HG02610 (cell line): ENCODE data around the gene SRSF3.
A peak's percentile ranks its signal among the peaks of the same experiment; 100 is the strongest.
"Not testable (repeated sequence)": the region's sequence is repeated elsewhere in the genome, so short reads cannot be mapped to it uniquely, and the experiment has no call there.

Experiments
- ATAC-seq: cut with Tn5 transposase; IDR thresholded peaks from one replicate; pipeline ENCODE4 v1.9.1; 2021; ENCODE audit warnings: mild to moderate bottlenecking, moderate library complexity; ENCODE audit not compliant: unreplicated experiment

Gene SRSF3

DNA sequence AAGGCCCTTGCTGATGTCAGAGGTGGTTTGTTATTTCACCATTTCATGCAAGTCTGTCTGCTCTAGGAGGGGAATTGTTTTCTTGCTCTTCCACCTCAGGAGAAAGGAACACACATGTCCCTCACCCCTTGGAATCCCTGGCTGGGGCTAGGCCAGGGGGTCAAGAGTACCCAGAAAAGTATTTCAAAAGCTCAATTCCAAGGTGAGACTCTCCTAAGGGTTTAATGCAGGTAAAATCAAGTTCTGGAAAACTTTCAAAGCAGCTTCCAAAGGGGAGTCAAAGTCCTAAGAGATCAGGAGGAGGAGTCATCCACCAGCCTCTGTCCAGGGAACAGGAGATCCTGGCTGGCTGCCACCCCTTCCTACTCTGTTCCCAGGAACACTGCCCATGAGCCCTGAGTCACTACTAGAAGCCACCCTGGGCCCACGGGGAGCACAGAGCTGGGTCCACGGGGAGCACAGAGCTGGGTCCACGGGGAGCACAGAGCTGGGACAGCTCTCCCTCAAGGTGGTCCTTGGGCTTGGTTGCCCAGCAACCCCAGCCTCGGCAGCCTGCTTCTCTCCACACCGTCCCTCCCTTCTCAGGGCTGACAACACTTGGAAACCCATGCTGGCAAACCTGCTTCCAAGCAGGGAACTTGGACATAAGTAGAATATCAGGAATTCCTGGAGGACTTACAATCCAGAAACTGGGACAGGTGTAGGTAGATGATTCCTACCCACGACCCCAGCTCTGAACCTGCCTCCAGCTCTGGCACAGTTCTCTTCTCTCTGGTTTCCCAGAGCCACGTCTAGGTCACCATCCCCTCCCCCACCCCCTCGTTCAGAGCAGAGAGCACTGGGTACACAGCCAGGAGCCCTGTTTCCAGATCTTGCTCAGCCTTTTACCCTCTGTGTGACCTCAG lies 49.0 kb downstream of the SRSF3 start:
- ATAC-seq = no peak

DNA sequence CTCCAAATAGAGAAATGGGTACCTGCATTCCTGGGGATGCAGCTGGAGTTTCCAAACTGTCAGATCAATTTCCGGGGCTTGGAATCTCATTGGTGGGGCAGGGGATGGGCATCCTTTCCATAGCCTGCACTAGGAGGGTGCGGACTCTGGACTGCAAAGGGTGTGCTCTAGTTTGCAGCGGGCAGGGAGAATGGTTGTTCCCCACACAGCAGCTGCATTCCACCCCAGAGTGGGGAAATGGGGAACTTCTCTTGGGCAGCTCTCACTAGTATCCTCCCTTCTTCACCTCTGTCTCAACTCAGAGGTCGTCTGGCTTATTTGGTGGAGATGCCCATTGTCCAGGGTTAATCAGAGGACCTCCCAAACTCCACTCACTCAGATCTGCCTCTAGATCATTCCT lies 49.8 kb downstream of the SRSF3 start:
- ATAC-seq = no peak

DNA sequence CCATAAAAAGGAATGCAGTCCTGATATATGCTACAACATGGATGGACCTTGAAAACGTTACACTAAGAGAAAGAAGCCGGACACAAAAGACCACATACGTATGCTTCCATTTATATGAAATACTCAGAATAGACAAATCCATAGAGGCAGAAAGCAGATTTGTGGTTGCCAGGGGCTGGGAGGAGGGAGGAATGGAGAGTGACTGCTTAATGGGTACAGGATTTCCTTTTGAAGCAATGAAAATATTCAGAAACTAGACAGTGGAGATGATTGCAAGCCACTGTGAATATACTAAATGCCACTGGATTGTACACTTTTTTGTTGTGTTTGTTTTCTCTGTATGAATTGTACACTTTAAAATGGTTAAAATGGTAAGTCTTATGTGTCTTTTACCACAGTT lies 54.9 kb downstream of the SRSF3 start:
- no peak for ATAC-seq

DNA sequence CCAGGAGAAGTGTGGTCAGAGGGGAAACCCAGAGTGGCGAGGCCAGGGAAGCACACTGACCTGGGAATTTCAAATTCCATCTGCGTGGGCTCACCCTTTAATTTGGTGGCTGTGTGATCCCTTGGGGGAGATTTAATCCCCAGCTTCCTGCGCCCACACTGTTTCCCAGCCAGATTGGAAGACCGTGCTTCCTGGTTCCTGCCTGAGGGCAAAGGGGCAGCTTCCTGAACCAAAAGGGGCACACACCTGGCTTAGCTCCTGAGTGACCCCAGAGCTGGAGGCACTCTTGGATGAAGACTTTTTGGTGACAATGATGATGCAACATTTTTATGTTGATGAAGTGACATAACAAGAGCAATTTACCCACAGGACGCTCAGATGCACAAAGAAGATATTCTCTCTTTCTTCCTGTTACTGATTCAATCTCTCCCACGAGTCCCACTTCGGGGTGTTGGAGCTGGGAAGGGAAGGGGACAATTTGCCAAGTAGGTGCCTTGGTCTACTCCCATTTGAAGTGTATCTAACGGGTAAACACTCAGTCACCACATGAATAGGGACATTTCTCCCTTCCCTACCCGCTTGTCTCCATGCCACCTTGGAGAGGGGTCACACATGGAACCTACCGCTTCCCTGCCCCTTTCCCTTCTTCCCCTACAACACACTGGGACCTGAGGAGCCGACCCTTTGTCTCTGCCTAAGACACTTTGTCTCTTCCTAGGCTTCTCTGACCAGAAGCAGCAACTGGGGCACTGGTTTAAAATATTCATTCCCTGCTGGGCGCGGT lies 55.7 kb downstream of the SRSF3 start:
- no peak for ATAC-seq

DNA sequence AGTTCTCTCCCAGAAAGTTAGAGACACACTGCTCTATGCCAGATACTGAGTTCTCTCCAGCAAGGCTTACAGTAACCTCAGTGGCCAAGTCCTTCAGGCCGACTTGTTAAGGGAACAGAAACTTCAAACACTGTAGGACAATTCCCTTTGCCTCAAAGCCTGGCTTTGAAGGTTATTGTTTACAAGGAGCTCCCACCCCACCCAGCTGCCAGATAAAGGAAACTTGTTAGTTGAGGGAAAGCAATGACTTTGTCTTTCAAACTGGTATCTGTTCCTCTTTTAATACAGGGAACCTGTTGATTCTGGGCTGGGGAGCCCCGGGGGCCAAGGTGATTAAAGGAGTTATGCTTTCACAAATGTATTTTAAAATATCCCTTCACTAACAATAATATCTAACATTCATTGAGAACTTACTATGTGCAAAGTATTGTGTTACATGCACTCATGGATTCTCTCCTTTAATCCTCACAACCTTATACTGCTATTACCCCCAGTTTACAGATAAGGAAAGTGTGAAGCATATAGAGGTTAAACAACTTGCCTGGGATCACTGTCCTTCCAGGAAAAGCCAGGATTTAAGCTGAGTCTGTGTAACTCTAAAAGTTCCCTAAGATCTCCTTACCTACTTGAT lies 56.8 kb downstream of the SRSF3 start:
- peak; percentile 83 for ATAC-seq

DNA sequence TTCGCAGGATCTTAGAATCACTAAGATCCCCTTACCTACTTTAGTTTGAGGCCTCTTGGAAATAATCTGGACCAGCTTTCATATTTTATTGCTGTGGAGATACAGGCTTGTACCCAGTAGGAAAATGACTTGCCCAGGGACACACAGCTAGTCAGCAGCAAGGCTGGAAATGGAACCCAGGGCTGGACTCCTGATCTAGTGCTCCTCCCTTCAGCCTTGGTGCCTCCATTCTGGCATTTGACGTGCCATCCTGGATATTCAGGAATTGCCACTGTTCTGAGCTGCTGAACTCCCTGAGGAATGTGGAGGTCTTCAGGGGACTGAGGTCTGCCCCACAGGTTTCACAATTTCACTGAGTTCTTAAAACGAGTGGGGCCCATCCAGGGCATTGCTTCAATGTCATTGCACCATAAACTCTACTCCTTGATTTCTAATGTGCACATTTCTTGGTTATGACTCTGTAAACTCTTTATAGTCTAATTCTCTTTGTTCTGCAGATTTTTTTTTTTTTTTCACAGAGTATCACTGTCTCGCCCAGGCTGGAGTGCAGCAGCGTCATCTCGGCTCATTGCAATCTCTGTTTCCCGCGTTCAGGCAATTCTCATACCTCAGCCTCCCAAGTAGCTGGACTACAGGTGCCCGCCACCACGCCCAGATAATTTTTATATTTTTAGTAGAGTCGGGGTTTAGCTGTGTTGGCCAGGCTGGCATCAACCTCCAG lies 57.7 kb downstream of the SRSF3 start:
- no peak for ATAC-seq

DNA sequence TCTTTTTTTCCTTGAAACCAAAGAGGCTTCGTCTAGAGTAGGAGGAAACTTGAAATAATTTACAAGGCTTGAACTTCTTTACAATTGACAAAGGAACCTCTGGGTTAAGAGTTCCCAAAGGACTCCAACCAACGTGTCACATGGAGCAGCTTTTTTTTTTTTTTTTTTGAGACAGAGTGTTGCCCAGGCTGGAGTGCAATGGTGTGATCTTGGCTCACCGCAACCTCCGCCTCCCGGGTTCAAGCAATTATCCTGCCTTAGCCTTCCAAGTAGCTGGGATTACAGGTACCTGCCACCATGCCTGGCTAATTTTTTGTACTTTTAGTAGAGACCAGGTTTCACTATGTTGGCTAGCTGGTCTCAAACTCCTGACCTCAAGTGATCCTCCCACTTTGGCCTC lies 60.3 kb downstream of the SRSF3 start:
- not testable (repeated sequence) for ATAC-seq
